HCT116 (cell line): ENCODE results near the gene TMTC2. TPM values are rescaled to one million over a fixed set of nuclear protein-coding genes. Genes with fewer than 3 reads are reported as not detected.

Experiments
- ATAC-seq: fragments of 200-7000 bp; cut with Tn5 transposase; 2 replicates; pipeline ENCODE4 v1.9.1; 2020; ENCODE audit warnings: mild to moderate bottlenecking, moderate library complexity
- BruUV-seq: library from RNA; stranded (reverse); fragments of 400-500 nt; replicated peaks from 2 replicates; lab custom pipeline; 2021; lab: Mats Ljungman, UMichigan
- CTCF ChIA-PET: fragments of 300-600 bp; sonication (Branson Sonifier 250); formaldehyde crosslinking; loops from one replicate; lab custom pipeline; 2021; ENCODE audit warnings: antibody characterized with exemption; lab: Charles Lee
- POLR2A ChIA-PET: fragments of 300-600, 350-600 bp; sonication (Branson Sonifier 250); formaldehyde crosslinking; loops from one replicate; lab custom pipeline; 2021; ENCODE audit warnings: antibody characterized with exemption; lab: Charles Lee
- RAD21 ChIA-PET, 2 experiments: fragments of 300-600 bp; sonication (Branson Sonifier 250); formaldehyde crosslinking; loops; one replicate each; lab custom pipeline; 2023; ENCODE audit warnings: low total read pairs in 2 of 2; ENCODE audit not compliant: uncharacterized antibody in 2 of 2, unreplicated experiment in 2 of 2, low non-redundant PET in 1 of 2; lab: Charles Lee
- DNase-seq: peaks from one replicate; pipeline ENCODE4 v3.0.0-alpha.2; 2010; ENCODE audit warnings: low read depth, low spot score
- H2AFZ ChIP-seq: fragments of 200-600 bp; shearing (Covaris generic), sonication (generic); 2 replicates; pipeline ENCODE4 v1.6.1; 2017; ENCODE audit warnings: low read depth, mixed run types, mixed read lengths, antibody characterized with exemption, low read length; ENCODE audit not compliant: poor library complexity, severe bottlenecking
- H3K27ac ChIP-seq: 2 replicates; pipeline ENCODE4 v1.5.1; 2012; ENCODE audit warnings: low read depth, low read length
- H3K27me3 ChIP-seq: fragments of 200-600 bp; sonication (generic); 2 replicates; pipeline ENCODE4 v1.6.1; 2016; ENCODE audit warnings: mixed run types, low read length, mixed read lengths; ENCODE audit not compliant: insufficient read depth
- H3K36me3 ChIP-seq, 2 experiments: fragments of 200-500 bp in 1 of 2; fragments of 200-600 bp in 1 of 2; sonication (Bioruptor generic) in 1 of 2; sonication (generic) in 1 of 2; 2 replicates each; pipeline versions ENCODE4 v1.5.1 to v1.6.1; 2014 to 2016; ENCODE audit warnings: low read length in 2 of 2, inconsistent platforms in 1 of 2, mixed read lengths in 1 of 2, mixed run types in 1 of 2; ENCODE audit not compliant: insufficient read depth in 2 of 2, control insufficient read depth in 1 of 2
- H3K4me1 ChIP-seq, 2 experiments: fragments of 200-600 bp in 1 of 2; sonication (generic) in 1 of 2; 2 replicates each; pipeline versions ENCODE4 v1.5.1 to v1.6.1; 2012 to 2017; ENCODE audit warnings: low read length in 2 of 2, inconsistent platforms in 1 of 2, mild to moderate bottlenecking in 1 of 2, mixed read lengths in 1 of 2, mixed run types in 1 of 2, moderate library complexity in 1 of 2; ENCODE audit not compliant: insufficient read depth in 2 of 2, control insufficient read depth in 1 of 2
- H3K4me2 ChIP-seq: fragments of 200-600 bp; sonication (generic); 2 replicates; pipeline ENCODE4 v1.6.1; 2017; ENCODE audit warnings: mixed run types, low read length, mixed read lengths
- H3K4me3 ChIP-seq, 2 experiments: fragments of 200-600 bp in 1 of 2; sonication (generic) in 1 of 2; replicated peaks in 1 of 2; 2 replicates each; pipeline ENCODE4 v1.5.1; 2011 to 2016; ENCODE audit warnings: low read length in 2 of 2, control low read depth in 1 of 2, low read depth in 1 of 2, mild to moderate bottlenecking in 1 of 2, mixed read lengths in 1 of 2, mixed run types in 1 of 2
- H3K79me2 ChIP-seq: fragments of 200-600 bp; sonication (generic); 2 replicates; pipeline ENCODE4 v1.6.1; 2017; ENCODE audit warnings: mild to moderate bottlenecking, mixed run types, low read length, moderate library complexity, mixed read lengths; ENCODE audit not compliant: insufficient read depth
- H3K9ac ChIP-seq: fragments of 200-600 bp; sonication (generic); 2 replicates; pipeline ENCODE4 v1.6.1; 2016; ENCODE audit warnings: low read length, mixed read lengths
- H3K9me2 ChIP-seq: fragments of 200-600 bp; sonication (generic), shearing (Covaris generic); 2 replicates; pipeline ENCODE4 v1.6.1; 2017; ENCODE audit warnings: mixed run types, mild to moderate bottlenecking, moderate library complexity; ENCODE audit not compliant: insufficient read depth
- H3K9me3 ChIP-seq, 2 experiments: fragments of 200-500 bp in 1 of 2; fragments of 200-600 bp in 1 of 2; sonication (Bioruptor generic) in 1 of 2; sonication (generic) in 1 of 2; 2 replicates each; pipeline ENCODE4 v1.6.1; 2014 to 2017; ENCODE audit warnings: low read length in 2 of 2, mixed read lengths in 2 of 2, inconsistent platforms in 1 of 2, low read depth in 1 of 2, mild to moderate bottlenecking in 1 of 2, mixed run types in 1 of 2, moderate library complexity in 1 of 2; ENCODE audit not compliant: control insufficient read depth in 1 of 2, insufficient read depth in 1 of 2
- H4K20me1 ChIP-seq: fragments of 200-600 bp; sonication (generic), shearing (Covaris generic); 2 replicates; pipeline ENCODE4 v1.6.1; 2017; ENCODE audit warnings: mixed run types, mild to moderate bottlenecking, moderate library complexity; ENCODE audit not compliant: insufficient read depth
- CBX3 ChIP-seq: IDR thresholded peaks from 2 replicates; pipeline ENCODE4 v1.6.1; 2012; ENCODE audit warnings: low read depth
- CEBPB ChIP-seq: IDR thresholded peaks from 2 replicates; pipeline ENCODE4 v1.6.1; 2012; ENCODE audit warnings: low read depth
- EGR1 ChIP-seq: IDR thresholded peaks from 2 replicates; pipeline ENCODE4 v1.6.1; 2012; ENCODE audit warnings: low read depth
- ELF1 ChIP-seq: IDR thresholded peaks from 2 replicates; pipeline ENCODE4 v1.6.1; 2012; ENCODE audit warnings: low read depth, borderline replicate concordance
- EZH2 ChIP-seq: fragments of 200-600 bp; sonication (generic); IDR thresholded peaks from 2 replicates; pipeline ENCODE4 v1.6.1; 2017; ENCODE audit warnings: antibody characterized with exemption, mixed run types
- FOSL1 ChIP-seq: IDR thresholded peaks from 2 replicates; pipeline ENCODE4 v1.6.1; 2012; ENCODE audit warnings: low read depth
- SRF ChIP-seq: IDR thresholded peaks from 2 replicates; pipeline ENCODE4 v1.6.1; 2012; ENCODE audit warnings: low read depth
- YY1 ChIP-seq: IDR thresholded peaks from 2 replicates; pipeline ENCODE4 v1.6.1; 2011; ENCODE audit warnings: low read length, low read depth, moderate library complexity, mild to moderate bottlenecking; ENCODE audit not compliant: insufficient replicate concordance; ENCODE audit errors: extremely low read depth
- ZNF274 ChIP-seq: fragments of 200-500 bp; sonication (Bioruptor generic); IDR thresholded peaks from 2 replicates; pipeline ENCODE4 v1.6.1; 2014; ENCODE audit warnings: mild to moderate bottlenecking, low read depth, low read length, inconsistent platforms
- intact Hi-C: fragments of 100-400 bp; cut with micrococcal nuclease; formaldehyde crosslinking; loops from 2 replicates; pipeline ENCODE4 v1.10.0; 2022
- total RNA-seq: library from RNA; stranded (reverse); gene quantifications from one replicate; pipeline ENCODE4 v1.2.1, GENCODE V29; 2021; ENCODE audit not compliant: unreplicated experiment

Gene TMTC2
- total RNA-seq, 1 experiment from 2014 or later, result 11.5 TPM

GRCh38 chr12:83093426-83093825 is 406.7 kb downstream of the TMTC2 start (continued):
- TF ChIP-seq SRF (no peak), YY1 (no peak)

DNA sequence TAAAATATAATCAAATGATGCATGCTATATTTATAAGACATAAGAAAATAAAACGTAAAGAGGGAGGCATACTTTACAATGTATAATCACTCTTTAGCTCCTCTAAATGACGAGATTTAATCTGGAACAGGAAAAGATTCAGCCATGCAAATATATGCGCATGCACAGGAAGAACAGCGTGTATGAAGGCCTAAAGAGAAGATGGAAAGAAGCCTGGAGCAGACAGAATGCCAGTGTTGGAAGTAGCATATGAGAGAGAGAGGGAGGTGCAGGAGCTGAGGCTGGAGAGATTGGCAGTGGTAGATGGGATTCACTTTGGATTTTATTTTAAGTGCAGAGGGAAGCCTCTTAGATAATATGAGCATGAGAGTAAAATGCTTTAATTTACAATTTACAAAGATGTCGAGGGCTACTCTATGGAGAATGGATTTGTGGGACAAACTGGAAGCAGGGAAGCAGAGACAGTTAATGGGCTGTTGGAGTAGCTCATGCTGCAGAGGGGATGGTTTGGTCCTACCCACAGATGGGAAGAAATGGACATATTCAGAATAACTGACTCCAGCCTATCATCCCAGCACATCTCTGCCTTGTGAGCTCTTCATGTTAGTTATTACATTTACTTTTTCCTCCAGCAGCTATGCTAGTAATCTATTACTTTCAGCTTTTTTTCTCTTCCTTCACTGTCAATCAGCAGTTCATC is 411.1 kb downstream of the TMTC2 start:
- H3K9me2 ChIP-seq, result no peaks in the 10 kb centered on the region
- no peak for TF ChIP-seq EZH2
- TF ChIP-seq EGR1, result no peak
- TF ChIP-seq CBX3, result no peak
- TF ChIP-seq CEBPB, result no peak
- no peak for TF ChIP-seq FOSL1
- TF ChIP-seq, all 23 proteins: peak for 0
- POLR2A ChIA-PET, result no interaction called here
- DNase-seq, result no peak
- no peaks in the 10 kb centered on the region for H3K9me3 ChIP-seq
- intact Hi-C loops, result no loop called here
- no TSS peak for BruUV-seq
- H3K4me3 ChIP-seq, result no peak overlapping the region
- H3K79me2 ChIP-seq, result no peaks in the 10 kb centered on the region
- no peaks in the 10 kb centered on the region for H4K20me1 ChIP-seq
- H3K27me3 ChIP-seq, result no peaks in the 10 kb centered on the region
- ATAC-seq, result no peak
- RAD21 ChIA-PET, result no interaction called here
- H3K4me2 ChIP-seq, result no peak overlapping the region
- H3K27ac ChIP-seq, result no peak overlapping the region
- no peak overlapping the region for H2AFZ ChIP-seq
- H3K4me1 ChIP-seq, result no peaks in the 10 kb centered on the region
- CTCF ChIA-PET, result no interaction called here
- no peak overlapping the region for H3K9ac ChIP-seq
- no peaks in the 10 kb centered on the region for H3K36me3 ChIP-seq

DNA sequence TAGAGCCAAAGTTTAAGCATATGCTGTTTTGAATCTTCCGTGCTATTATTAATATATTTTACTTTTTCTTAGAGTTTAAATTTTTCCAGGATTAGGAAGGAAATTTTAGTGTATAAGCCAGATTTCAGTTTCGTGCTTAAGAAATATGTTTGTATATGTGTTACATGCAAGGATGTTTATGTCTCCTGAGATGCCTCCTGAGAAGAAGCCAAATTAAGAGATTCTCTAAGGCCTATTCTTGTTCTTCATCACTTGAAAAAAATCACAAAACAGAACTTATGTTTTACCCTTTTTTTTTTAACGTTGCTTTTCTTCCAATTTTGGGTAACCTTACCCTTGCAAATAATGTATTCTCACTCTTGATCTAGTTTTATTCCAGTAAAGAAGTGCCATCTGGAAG is 412.7 kb downstream of the TMTC2 start:
- H3K9ac ChIP-seq, result no peak overlapping the region

More for the DNA sequence above, 412.7 kb downstream of the TMTC2 start:
- BruUV-seq, result no TSS peak
- RAD21 ChIA-PET, result no interaction called here
- intact Hi-C loops, result no loop called here
- Histone ChIP-seq H3K4me1 (no peaks in the 10 kb centered on the region), H4K20me1 (no peaks in the 10 kb centered on the region), H3K9me3 (no peaks in the 10 kb centered on the region), H3K4me3 (no peak overlapping the region), H3K9me2 (no peaks in the 10 kb centered on the region), H2AFZ (no peak overlapping the region), H3K27ac (no peak overlapping the region), H3K36me3 (no peaks in the 10 kb centered on the region), H3K27me3 (no peaks in the 10 kb centered on the region), H3K4me2 (no peak overlapping the region), H3K79me2 (no peaks in the 10 kb centered on the region)
- CTCF ChIA-PET, result no interaction called here
- ATAC-seq, result no peak
- TF ChIP-seq ZNF274 (no peak), ELF1 (no peak), YY1 (no peak)
- DNase-seq, result no peak
- POLR2A ChIA-PET, result no interaction called here
